IPS DF 6.9 (cell line): ENCODE data around the gene RER1.

Experiments
- DNase-seq: peaks from one replicate; pipeline ENCODE4 v3.0.0-alpha.2; 2013; ENCODE audit warnings: low read depth, low spot score
- H3K27ac ChIP-seq: one replicate; pipeline ENCODE4 v1.5.1; 2013; ENCODE audit warnings: low read length, control low read depth
- H3K27me3 ChIP-seq: 2 replicates; pipeline ENCODE4 v1.6.1; 2013; ENCODE audit warnings: mild to moderate bottlenecking, low read length; ENCODE audit not compliant: control insufficient read depth, insufficient read depth
- H3K36me3 ChIP-seq: 2 replicates; pipeline ENCODE4 v1.6.1; 2013; ENCODE audit warnings: low read length; ENCODE audit not compliant: control insufficient read depth, insufficient read depth
- H3K4me1 ChIP-seq: 2 replicates; pipeline ENCODE4 v1.6.1; 2013; ENCODE audit warnings: low read length; ENCODE audit not compliant: control insufficient read depth, insufficient read depth
- H3K4me3 ChIP-seq: 2 replicates; pipeline ENCODE4 v1.5.1; 2013; ENCODE audit warnings: mild to moderate bottlenecking, low read length
- H3K9me3 ChIP-seq: 2 replicates; pipeline ENCODE4 v1.6.1; 2013; ENCODE audit warnings: low read length, inconsistent platforms; ENCODE audit not compliant: control insufficient read depth, insufficient read depth
- WGBS: extraction: QIAGEN DNeasy Blood & Tissue Kit; methylation state at CpG from one replicate; pipeline ENCODE4 v1.1.7; 2013; ENCODE audit warnings: mixed read lengths, missing lambda C conversion rate; ENCODE audit not compliant: insufficient read length, insufficient coverage; 5-methylcytosine and 5-hydroxymethylcytosine counted together

The RER1 gene

GRCh38 chr1:2429780-2430591, 38.3 kb downstream of the RER1 start:
- no CpG with 5 or more reads among the region's 20 CpGs for WGBS
- no peaks in the 10 kb centered on the region; the same call in 1 of the 2 replicates for H3K4me1 ChIP-seq
- H3K9me3 ChIP-seq = no peaks in the 10 kb centered on the region
- no peaks in the 10 kb centered on the region; the same call in 1 of the 2 replicates for H3K36me3 ChIP-seq
- H3K27me3 ChIP-seq = no peaks in the 10 kb centered on the region
- H3K4me3 ChIP-seq = no peak overlapping the region
- no peak for DNase-seq
- no peak overlapping the region for H3K27ac ChIP-seq

- no peaks in the 10 kb centered on the region for H3K27me3 ChIP-seq
- no peak for DNase-seq
- no peaks in the 10 kb centered on the region; the same call in 1 of the 2 replicates for H3K4me1 ChIP-seq
- H3K4me3 ChIP-seq = no peak overlapping the region
- no CpG with 5 or more reads among the region's 10 CpGs for WGBS
- no peak overlapping the region for H3K27ac ChIP-seq
- H3K36me3 ChIP-seq = no peaks in the 10 kb centered on the region; the same call in 1 of the 2 replicates
- no peaks in the 10 kb centered on the region for H3K9me3 ChIP-seq
Observed at GRCh38 chr1:2430592-2430973, 38.9 kb downstream of the RER1 start.

GRCh38 chr1:2431103-2431502, 39.5 kb downstream of the RER1 start:
- Histone ChIP-seq H3K9me3 (no peaks in the 10 kb centered on the region), H3K4me3 (no peak overlapping the region), H3K4me1 (no peaks in the 10 kb centered on the region; the same call in 1 of the 2 replicates), H3K36me3 (no peaks in the 10 kb centered on the region; the same call in 1 of the 2 replicates), H3K27me3 (no peaks in the 10 kb centered on the region), H3K27ac (no peak overlapping the region)
- no peak for DNase-seq
- WGBS = no CpG with 5 or more reads among the region's 16 CpGs

GRCh38 chr1:2431518-2431917, 39.9 kb downstream of the RER1 start:
- no peaks in the 10 kb centered on the region; the same call in 1 of the 2 replicates for H3K36me3 ChIP-seq
- H3K9me3 ChIP-seq = no peaks in the 10 kb centered on the region
- H3K27ac ChIP-seq = no peak overlapping the region
- DNase-seq = no peak
- no peak overlapping the region for H3K4me3 ChIP-seq
- H3K4me1 ChIP-seq = no peaks in the 10 kb centered on the region; the same call in 1 of the 2 replicates
- no CpG with 5 or more reads among the region's 10 CpGs for WGBS
- H3K27me3 ChIP-seq = no peaks in the 10 kb centered on the region

GRCh38 chr1:2432441-2432844, 40.8 kb downstream of the RER1 start:
- no peaks in the 10 kb centered on the region for H3K27me3 ChIP-seq
- whole genome bisulfite sequencing = no CpG with 5 or more reads among the region's 16 CpGs
- no peaks in the 10 kb centered on the region; the same call in 1 of the 2 replicates for H3K36me3 ChIP-seq
- no peak overlapping the region for H3K4me3 ChIP-seq
- H3K27ac ChIP-seq = no peak overlapping the region
- no peak for DNase-seq
- no peaks in the 10 kb centered on the region for H3K9me3 ChIP-seq
- no peaks in the 10 kb centered on the region; the same call in 1 of the 2 replicates for H3K4me1 ChIP-seq

- WGBS = no CpG with 5 or more reads among the region's 13 CpGs
- H3K27me3 ChIP-seq = no peaks in the 10 kb centered on the region
- no peaks in the 10 kb centered on the region; the same call in 1 of the 2 replicates for H3K4me1 ChIP-seq
Observed at GRCh38 chr1:2433196-2433595, 41.6 kb downstream of the RER1 start.

GRCh38 chr1:2433936-2434655, 42.5 kb downstream of the RER1 start:
- no peak overlapping the region for H3K27ac ChIP-seq
- no peaks in the 10 kb centered on the region for H3K27me3 ChIP-seq
- no peaks in the 10 kb centered on the region for H3K4me1 ChIP-seq
- no peak overlapping the region for H3K4me3 ChIP-seq
- H3K36me3 ChIP-seq = no peaks in the 10 kb centered on the region; the same call in 1 of the 2 replicates
- no peaks in the 10 kb centered on the region for H3K9me3 ChIP-seq
- no CpG with 5 or more reads among the region's 34 CpGs for WGBS
- no peak for DNase-seq

More at GRCh38 chr1:2433196-2433595, 41.6 kb downstream of the RER1 start:
- H3K9me3 ChIP-seq = no peaks in the 10 kb centered on the region
- no peak for DNase-seq
- no peaks in the 10 kb centered on the region; the same call in 1 of the 2 replicates for H3K36me3 ChIP-seq
- no peak overlapping the region for H3K4me3 ChIP-seq
- H3K27ac ChIP-seq = no peak overlapping the region

- Histone ChIP-seq H3K9me3 (no peaks in the 10 kb centered on the region), H3K4me1 (no peaks in the 10 kb centered on the region), H3K27me3 (no peaks in the 10 kb centered on the region), H3K27ac (no peak overlapping the region), H3K36me3 (no peaks in the 10 kb centered on the region; the same call in 1 of the 2 replicates), H3K4me3 (no peak overlapping the region)
- no peak for DNase-seq
- WGBS = no CpG with 5 or more reads among the region's 9 CpGs
Observed at GRCh38 chr1:2435091-2435490, 43.5 kb downstream of the RER1 start.

- whole genome bisulfite sequencing = no CpG with 5 or more reads among the region's 2 CpGs
- no peak for DNase-seq
- no peaks in the 10 kb centered on the region for H3K9me3 ChIP-seq
- H3K4me3 ChIP-seq = no peak overlapping the region
- no peaks in the 10 kb centered on the region for H3K4me1 ChIP-seq
- H3K27me3 ChIP-seq = no peaks in the 10 kb centered on the region
- no peak overlapping the region for H3K27ac ChIP-seq
- H3K36me3 ChIP-seq = no peaks in the 10 kb centered on the region; the same call in 1 of the 2 replicates
Observed at GRCh38 chr1:2435746-2436355, 44.2 kb downstream of the RER1 start.

GRCh38 chr1:2436876-2437275, 45.2 kb downstream of the RER1 start:
- H3K4me1 ChIP-seq = no peaks in the 10 kb centered on the region
- no peaks in the 10 kb centered on the region for H3K27me3 ChIP-seq
- no peak overlapping the region for H3K27ac ChIP-seq

More at GRCh38 chr1:2436876-2437275, 45.2 kb downstream of the RER1 start:
- DNase-seq = no peak
- Histone ChIP-seq H3K4me3 (no peak overlapping the region), H3K9me3 (no peaks in the 10 kb centered on the region), H3K36me3 (no peaks in the 10 kb centered on the region; the same call in 1 of the 2 replicates)
- WGBS = no CpG with 5 or more reads among the region's 7 CpGs
